GM12878 (cell line): ENCODE measurements around the gene CAPZB. TPM values are rescaled to one million over a fixed set of nuclear protein-coding genes. Genes with fewer than 3 reads are reported as not detected.

Experiments used
- ATAC-seq: fragments of 200-7000 bp; cut with Tn5 transposase; 3 replicates; pipeline ENCODE4 v1.9.1; 2020; ENCODE audit warnings: mild to moderate bottlenecking, moderate library complexity
- BruUV-seq: library from RNA; stranded (reverse); fragments of 400-500 nt; replicated peaks from 2 replicates; lab custom pipeline; 2021; lab: Mats Ljungman, UMichigan
- CTCF ChIA-PET: fragments of 300-600 bp; sonication (Branson Sonifier 250); formaldehyde crosslinking; extraction: SDS; loops from one replicate; lab custom pipeline; 2021; ENCODE audit warnings: inconsistent platforms; lab: Yijun Ruan, JAX
- POLR2A ChIA-PET: fragments of 350-600 bp; formaldehyde crosslinking; extraction: SDS; loops from one replicate; lab custom pipeline; 2021; ENCODE audit warnings: inconsistent platforms; lab: Charles Lee
- RAD21 ChIA-PET: fragments of 300-600 bp; sonication (Branson Sonifier 250); formaldehyde crosslinking; loops from one replicate; lab custom pipeline; 2023; ENCODE audit warnings: antibody characterized with exemption; ENCODE audit not compliant: unreplicated experiment; lab: Charles Lee
- SMC1A ChIA-PET: fragments of 300-600 bp; sonication (Branson Sonifier 250); formaldehyde crosslinking; loops from one replicate; lab custom pipeline; 2023; ENCODE audit not compliant: unreplicated experiment, uncharacterized antibody; lab: Charles Lee
- DNase-seq: peaks from one replicate; pipeline ENCODE4 v3.0.0-alpha.2; 2011; ENCODE audit warnings: low read depth, low spot score
- FAIRE-seq: peaks from 3 replicates; lab custom pipeline; 2011; peaks lifted over from hg19 to GRCh38; lab: Jason Lieb, UNC
- H2AFZ ChIP-seq: 2 replicates; pipeline ENCODE4 v1.6.0; 2011; ENCODE audit warnings: low read depth, low read length, control low read depth; ENCODE audit not compliant: control insufficient read depth
- H3K27ac ChIP-seq: 2 replicates; pipeline ENCODE4 v1.5.1; 2011; ENCODE audit warnings: control low read depth; ENCODE audit not compliant: control insufficient read depth, insufficient read depth
- H3K27me3 ChIP-seq, 2 experiments: replicated peaks in 1 of 2; 2 replicates each; pipeline versions ENCODE4 v1.6.0 to v1.6.1; 2011; ENCODE audit warnings: low read length in 1 of 2; ENCODE audit not compliant: control insufficient read depth in 2 of 2, insufficient read depth in 2 of 2
- H3K36me3 ChIP-seq, 2 experiments: 2 replicates each; pipeline ENCODE4 v1.5.1; 2011; ENCODE audit warnings: low read length in 1 of 2; ENCODE audit not compliant: control insufficient read depth in 2 of 2, insufficient read depth in 2 of 2
- H3K4me1 ChIP-seq: 2 replicates; pipeline ENCODE4 v1.6.1; 2011; ENCODE audit warnings: mild to moderate bottlenecking, low read length, moderate library complexity, mixed read lengths; ENCODE audit not compliant: control insufficient read depth, insufficient read depth
- H3K4me2 ChIP-seq: 2 replicates; pipeline ENCODE4 v1.6.0; 2011; ENCODE audit warnings: control low read depth; ENCODE audit not compliant: control insufficient read depth, insufficient read depth
- H3K4me3 ChIP-seq: fragments of 200-600 bp; sonication (generic); 2 replicates; pipeline ENCODE4 v1.5.1; 2016
- H3K79me2 ChIP-seq: 2 replicates; pipeline ENCODE4 v1.6.0; 2011; ENCODE audit warnings: low read length; ENCODE audit not compliant: control insufficient read depth, insufficient read depth
- H3K9ac ChIP-seq: 2 replicates; pipeline ENCODE4 v1.8.0; 2011; ENCODE audit warnings: low read length, control low read depth, mixed read lengths; ENCODE audit not compliant: control insufficient read depth, insufficient read depth
- H3K9me3 ChIP-seq: replicated peaks from 3 replicates; pipeline ENCODE4 v1.5.1; 2011; ENCODE audit warnings: mild to moderate bottlenecking, low read length; ENCODE audit not compliant: control insufficient read depth, insufficient read depth
- H4K20me1 ChIP-seq: 2 replicates; pipeline ENCODE4 v1.6.0; 2011; ENCODE audit not compliant: control insufficient read depth, insufficient read depth
- ASH2L ChIP-seq: fragments of 300-600, 200-600 bp; sonication (generic); IDR thresholded peaks from 2 replicates; pipeline ENCODE4 v1.6.1; 2017; ENCODE audit warnings: low read depth, mild to moderate bottlenecking, borderline replicate concordance
- BACH1 ChIP-seq: fragments of 450-650 bp; IDR thresholded peaks from 2 replicates; pipeline ENCODE4 v1.6.1; 2017; ENCODE audit warnings: mild to moderate bottlenecking, borderline replicate concordance
- BMI1 ChIP-seq: fragments of 450-650 bp; IDR thresholded peaks from 2 replicates; pipeline ENCODE4 v1.6.1; 2016; ENCODE audit warnings: mild to moderate bottlenecking, moderate library complexity, borderline replicate concordance
- CEBPB ChIP-seq, 2 experiments: fragments of 150-350 bp in 1 of 2; IDR thresholded peaks; 2 replicates each; pipeline ENCODE4 v1.6.1; 2012 to 2014; ENCODE audit warnings: low read depth in 2 of 2, low read length in 2 of 2, borderline replicate concordance in 1 of 2, inconsistent platforms in 1 of 2
- HDAC2 ChIP-seq: fragments of 200-600 bp; sonication (generic); IDR thresholded peaks from 2 replicates; pipeline ENCODE4 v1.6.1; 2017
- HDAC6 ChIP-seq: fragments of 200-600 bp; sonication (generic); IDR thresholded peaks from one replicate; pipeline ENCODE4 v1.8.0; 2017; ENCODE audit warnings: antibody characterized with exemption; ENCODE audit not compliant: unreplicated experiment
- IKZF2 ChIP-seq, 2 experiments: fragments of 450-650 bp; IDR thresholded peaks; 2 replicates each; pipeline ENCODE4 v1.6.1; 2017; ENCODE audit warnings: mild to moderate bottlenecking in 2 of 2, moderate library complexity in 2 of 2
- JUND ChIP-seq: IDR thresholded peaks from 2 replicates; pipeline ENCODE4 v1.6.1; 2012; ENCODE audit warnings: low read depth, mild to moderate bottlenecking, low read length, improper control_type of control experiment, moderate library complexity
- KAT2A ChIP-seq: conservative IDR thresholded peaks from 2 replicates; pipeline ENCODE4 v1.6.1; 2011; ENCODE audit warnings: low read depth, low read length; ENCODE audit not compliant: control insufficient read depth
- NFYA ChIP-seq: IDR thresholded peaks from 2 replicates; pipeline ENCODE4 v1.6.1; 2011; ENCODE audit warnings: low read depth, mild to moderate bottlenecking, low read length, improper control_type of control experiment, borderline replicate concordance
- NRF1 ChIP-seq: conservative IDR thresholded peaks from 2 replicates; pipeline ENCODE4 v1.6.1; 2011; ENCODE audit warnings: mild to moderate bottlenecking, low read depth, low read length, improper control_type of control experiment
- RCOR1 ChIP-seq: conservative IDR thresholded peaks from 2 replicates; pipeline ENCODE4 v1.6.1; 2012; ENCODE audit warnings: low read depth, low read length, improper control_type of control experiment
- SP1 ChIP-seq: IDR thresholded peaks from one replicate; pipeline ENCODE4 v1.6.1; 2011; ENCODE audit warnings: low read depth, low read length
- TBL1XR1 ChIP-seq: IDR thresholded peaks from 2 replicates; pipeline ENCODE4 v1.6.1; 2012; ENCODE audit warnings: low read depth, low read length, improper control_type of control experiment
- TCF12 ChIP-seq: IDR thresholded peaks from 2 replicates; pipeline ENCODE4 v1.6.1; 2011; ENCODE audit warnings: low read depth, mild to moderate bottlenecking, low read length
- TCF7 ChIP-seq: IDR thresholded peaks from 2 replicates; pipeline ENCODE4 v1.6.1; 2014; ENCODE audit warnings: antibody characterized with exemption, borderline replicate concordance
- WGBS: methylation state at CpG from one replicate; pipeline ENCODE4 v1.1.6; 2016; ENCODE audit warnings: low lambda C conversion rate; ENCODE audit not compliant: insufficient replicate concordance, insufficient coverage; ENCODE audit errors: missing lambda C conversion rate; 5-methylcytosine and 5-hydroxymethylcytosine counted together
- in situ Hi-C: fragments of 300-500 bp; cut with MboI; formaldehyde crosslinking; loops from 9 replicates; pipeline ENCODE4 v1.14.3; 2018; ENCODE audit warnings: mixed read lengths
- intact Hi-C: fragments of 100-400 bp; cut with micrococcal nuclease; formaldehyde crosslinking; loops from one replicate; pipeline ENCODE4 v1.14.2; 2022; ENCODE audit not compliant: unreplicated experiment
- polyA plus RNA-seq, 11 experiments: library from polyadenylated mRNA; depleted of rRNA in 4 of 11; unstranded in 6 of 11; stranded (reverse) in 5 of 11; fragments of >200 nt; fragmentation: Nextera tagmentation in 4 of 11; fragmentation: Illumina TruSeq in 1 of 11; extraction: Ambion mirVana in 4 of 11; extraction: Trizol in 1 of 11; gene quantifications; 1 replicate in 1 of 11; 2 replicates in 10 of 11; pipeline versions ENCODE4 v1.2.1 to v1.2.3, GENCODE V29; 2011 to 2016; ENCODE audit warnings: inconsistent platforms in 2 of 11, missing spikeins in 2 of 11, low read depth in 1 of 11
- total RNA-seq, 4 experiments: library from RNA; depleted of rRNA in 3 of 4; stranded (reverse); fragments of >200 nt in 3 of 4; fragmentation: Illumina TruSeq in 1 of 4; extraction: Trizol in 1 of 4; gene quantifications; 2 replicates each; pipeline versions ENCODE4 v1.2.1 to v1.2.3, GENCODE V29; 2013 to 2021

Gene CAPZB
- total and polyA plus RNA-seq, 10 of the 15 experiments (the other 5 are each of a cell fraction or from before 2014, with no cell fraction given), result 104 to 454 (median 213) TPM

DNA sequence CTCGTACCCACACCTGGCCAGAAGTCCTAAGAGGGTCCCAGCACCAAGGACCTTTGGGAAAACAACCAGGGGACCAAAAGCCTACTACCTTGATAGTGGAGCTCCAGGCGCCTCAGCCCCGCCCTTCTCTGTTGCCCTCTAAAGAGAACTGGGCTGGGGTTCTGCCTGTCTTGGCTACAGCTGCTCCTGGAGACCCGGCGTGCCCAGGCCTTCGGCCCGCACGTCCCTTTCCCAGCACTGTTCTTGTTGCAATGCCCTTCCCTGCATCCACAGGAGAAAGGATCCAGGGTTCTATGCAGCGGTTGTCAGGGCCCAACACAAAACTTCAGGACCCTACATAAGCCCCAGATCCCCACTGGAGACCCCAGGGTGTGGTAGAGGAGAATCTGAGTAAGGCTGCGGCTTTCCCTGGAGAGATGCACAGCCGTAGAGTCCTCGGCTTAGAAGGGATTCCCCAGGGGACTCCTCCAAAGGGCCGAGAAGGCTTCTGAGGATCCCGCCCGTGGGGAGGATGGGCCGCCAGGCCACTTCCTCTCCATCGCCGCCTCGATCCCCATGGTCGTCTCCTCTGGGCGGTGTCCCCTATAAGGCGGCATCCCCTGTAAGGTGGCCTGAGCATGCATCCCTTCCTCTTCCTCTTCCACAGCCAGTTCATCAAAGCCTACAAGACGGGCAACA is 161.2 kb downstream of the CAPZB start:
- POLR2A ChIA-PET, result no interaction called here
- BruUV-seq, result no TSS peak
- RAD21 ChIA-PET, result no interaction called here
- Histone ChIP-seq H3K79me2 (no peaks in the 10 kb centered on the region), H3K9me3 (no peaks in the 10 kb centered on the region), H3K36me3 (peaks cover 4 to 12% of the 10 kb centered on the region in 2 experiments; a peak in 3 of 4 replicates), H3K27me3 (no peaks in the 10 kb centered on the region), H3K4me2 (no peak overlapping the region), H2AFZ (no peak overlapping the region), H3K4me1 (no peaks in the 10 kb centered on the region), H3K9ac (no peak overlapping the region), H4K20me1 (no peaks in the 10 kb centered on the region), H3K27ac (no peak overlapping the region), H3K4me3 (no peak overlapping the region)
- WGBS, result 94% methylated on average over 23 of the region's 23 CpGs
- no peak for FAIRE-seq
- in situ Hi-C loops (no loop called here), intact Hi-C loops (no loop called here)
- no peak for DNase-seq
- SMC1A ChIA-PET, result no interaction called here
- TF ChIP-seq IKZF2 (IDR thresholded peaks at IDR 0.05) (no peak), TCF7 (no peak), TBL1XR1 (no peak), ASH2L (no peak), NRF1 (no peak), KAT2A (no peak), JUND (no peak), CEBPB (IDR thresholded peaks at IDR 0.05; ENCODE audit: borderline replicate concordance in 1 of 2, low read depth in 2 of 2, low read length in 2 of 2) (no peak), NFYA (no peak), SP1 (no peak), TCF12 (no peak), BMI1 (no peak), HDAC2 (no peak), BACH1 (no peak), RCOR1 (no peak), HDAC6 (no peak)
- CTCF ChIA-PET, result no interaction called here
- ATAC-seq, result no peak
